GM10847 (cell line): Measurements from ENCODE around the gene KIF25.

ENCODE experiments used
- POLR2A ChIP-seq: IDR thresholded peaks from 2 replicates; pipeline ENCODE4 v1.6.1; 2011; ENCODE audit not compliant: insufficient read length; ENCODE audit errors: extremely low read depth

KIF25 gene

GRCh38 chr6:168004945-168005344 lies 7.5 kb downstream of the KIF25 start:
- no peak for TF ChIP-seq POLR2A

DNA sequence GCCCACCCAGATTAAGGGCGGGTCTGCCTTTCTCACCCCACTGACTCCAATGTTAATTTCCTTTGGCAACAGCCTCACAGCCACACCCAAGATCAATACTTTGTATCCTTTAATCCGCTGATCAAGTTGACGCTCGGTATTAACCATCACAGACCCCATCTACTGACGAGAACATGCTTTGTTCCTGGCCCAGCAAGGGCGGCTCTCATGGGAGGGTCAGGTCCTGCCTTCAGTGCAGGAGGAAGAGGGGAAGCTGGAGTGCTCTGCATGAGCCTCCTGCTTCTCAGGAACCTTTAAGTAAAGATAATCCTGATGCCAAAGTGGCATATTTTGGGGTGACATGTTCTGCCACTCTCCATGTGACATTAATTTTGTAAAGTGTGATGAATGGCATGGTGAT lies 8.3 kb downstream of the KIF25 start:
- TF ChIP-seq POLR2A: no peak

DNA sequence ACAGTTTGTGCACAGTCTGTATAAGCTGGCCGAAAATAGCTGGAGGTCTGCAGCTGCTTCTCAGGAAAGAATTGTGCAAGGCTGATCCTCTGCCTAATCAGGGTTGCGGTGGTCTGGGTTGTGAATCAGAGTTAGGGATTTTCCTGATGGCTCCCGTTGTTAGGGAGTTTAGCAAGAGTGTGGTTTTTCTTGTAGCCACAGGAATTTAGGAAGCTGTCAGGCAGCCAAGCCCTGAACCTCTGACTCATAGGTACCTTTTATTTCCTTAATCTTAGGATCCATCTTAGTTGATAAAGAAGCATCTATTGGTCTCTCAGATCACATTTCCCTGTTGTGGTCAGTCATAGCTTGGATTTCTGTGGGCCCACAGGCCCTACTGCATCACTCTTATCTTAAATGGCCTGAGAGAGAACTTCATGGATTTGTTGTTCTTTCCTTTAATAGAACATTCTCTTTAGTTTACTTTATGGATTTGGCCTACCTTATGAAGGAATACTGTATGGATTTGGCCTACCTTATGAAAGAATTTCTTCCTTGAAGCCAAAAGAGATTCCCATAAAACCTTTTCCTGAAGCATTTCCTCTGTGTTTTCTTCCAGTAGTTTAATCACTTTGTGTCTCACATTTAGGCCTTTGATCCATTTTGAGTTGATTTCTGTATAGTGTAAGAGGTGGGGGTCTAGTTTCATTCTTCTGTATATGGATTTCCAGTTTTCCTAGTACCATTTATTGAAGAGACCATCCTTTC lies 10.3 kb downstream of the KIF25 start:
- TF ChIP-seq POLR2A: no peak

- no peak for TF ChIP-seq POLR2A
Measured at GRCh38 chr6:168009331-168009730, 11.9 kb downstream of the KIF25 start.

DNA sequence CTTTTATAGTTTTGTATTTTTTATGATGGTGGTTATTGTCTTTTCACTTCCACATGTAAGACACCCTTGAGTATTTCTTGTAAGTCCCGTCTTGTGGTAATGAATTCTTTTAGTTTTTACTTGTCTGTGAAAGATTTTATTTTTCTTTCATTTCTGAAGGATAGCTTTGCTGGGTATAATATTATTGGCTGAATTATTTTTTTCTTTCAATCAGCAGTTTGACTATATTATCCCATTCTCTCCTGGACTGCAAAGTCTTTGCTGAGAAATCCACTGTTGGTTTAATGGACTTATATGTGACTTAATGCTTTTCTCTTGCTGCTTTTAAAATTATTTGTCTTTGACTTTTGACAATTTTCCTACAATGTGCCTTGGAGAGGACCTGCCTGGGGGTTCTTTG lies 13.8 kb downstream of the KIF25 start:
- no peak for TF ChIP-seq POLR2A

DNA sequence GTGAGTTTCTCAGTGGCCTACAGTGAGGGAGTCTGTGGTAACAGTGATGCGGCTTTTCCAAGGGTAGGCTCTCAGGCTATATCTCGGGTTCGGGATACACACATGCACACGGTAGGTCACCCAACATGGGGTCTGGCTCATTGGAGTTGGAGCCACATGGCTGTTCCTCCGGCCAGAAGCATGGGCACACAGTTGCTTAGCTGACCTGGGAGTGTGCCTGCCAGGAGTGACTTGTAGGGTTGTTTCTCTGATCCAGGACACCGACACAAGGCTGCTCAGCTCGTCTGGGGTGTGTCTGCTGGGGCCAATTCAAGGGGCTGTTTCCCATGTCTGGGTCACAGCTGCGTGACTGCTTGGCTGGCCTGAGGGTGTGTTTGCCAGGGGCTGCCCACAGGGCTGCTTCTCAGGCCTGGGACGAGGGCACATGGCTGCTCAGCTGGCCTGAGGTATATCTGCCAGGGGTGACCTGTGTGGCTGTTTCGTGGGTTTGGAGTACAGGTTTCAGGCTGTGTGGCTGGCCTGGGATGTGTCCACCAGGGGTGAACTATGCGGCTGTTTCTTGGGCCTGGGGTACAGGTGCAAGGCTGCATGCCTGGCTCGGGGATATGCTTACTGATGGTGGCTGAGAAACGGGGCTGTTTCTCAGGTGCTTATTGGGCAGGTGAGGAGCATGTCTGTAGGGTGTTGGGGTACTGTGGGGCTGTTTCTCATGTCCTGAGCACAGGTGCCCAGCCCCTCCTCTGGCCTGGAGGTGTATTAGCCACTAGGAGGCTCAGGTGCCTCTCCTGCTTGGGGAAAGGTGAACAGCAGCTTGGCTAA lies 15.2 kb downstream of the KIF25 start:
- no peak for TF ChIP-seq POLR2A

- no peak for TF ChIP-seq POLR2A
Measured at GRCh38 chr6:168013250-168013915, 15.9 kb downstream of the KIF25 start.

DNA sequence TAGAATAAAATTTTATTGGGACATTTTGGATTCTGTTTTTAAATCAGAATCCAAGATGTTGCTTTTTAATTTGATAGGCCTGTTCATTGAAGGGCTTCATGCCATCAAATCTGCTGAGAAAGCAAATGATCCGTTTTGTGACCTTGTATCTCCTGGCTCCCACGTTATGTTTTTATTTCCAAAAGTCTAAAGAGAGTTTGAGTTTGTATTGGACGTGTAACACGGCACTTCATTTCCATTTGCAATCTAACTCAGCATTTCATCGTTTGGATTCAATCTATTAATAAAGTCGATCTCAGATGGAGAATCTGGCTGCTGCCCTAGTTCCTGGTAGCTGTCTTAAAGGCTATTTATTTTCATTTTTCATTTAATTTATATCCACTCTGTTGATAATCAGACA lies 17.0 kb downstream of the KIF25 start:
- no peak for TF ChIP-seq POLR2A

GRCh38 chr6:168015009-168015408 lies 17.5 kb downstream of the KIF25 start:
- TF ChIP-seq POLR2A: no peak

- no peak for TF ChIP-seq POLR2A
Measured at GRCh38 chr6:168015482-168016175, 18.2 kb downstream of the KIF25 start.

DNA sequence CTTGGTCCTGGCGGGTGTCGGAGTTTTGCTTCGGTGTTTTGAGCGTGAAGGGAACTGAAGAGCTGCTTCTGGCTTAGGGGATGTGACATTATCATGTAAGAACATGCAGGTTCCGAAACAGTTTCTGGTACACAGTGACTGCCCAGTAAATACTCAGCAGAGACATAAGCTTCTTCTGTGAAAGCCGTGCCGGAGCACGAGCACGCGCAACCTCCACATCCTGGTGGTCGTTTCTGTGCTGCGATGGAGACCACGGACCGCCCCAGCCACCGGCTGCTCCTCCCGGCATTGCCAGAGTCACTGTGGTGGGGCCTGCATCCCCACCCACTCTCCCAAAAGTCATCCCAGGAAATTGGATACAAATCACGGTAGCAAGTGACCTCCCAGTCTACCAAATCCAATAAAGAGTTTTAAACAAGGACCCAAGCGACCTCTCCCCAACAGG lies 18.7 kb downstream of the KIF25 start:
- TF ChIP-seq POLR2A: no peak

GRCh38 chr6:168016721-168017525 lies 19.5 kb downstream of the KIF25 start:
- no peak for TF ChIP-seq POLR2A

DNA sequence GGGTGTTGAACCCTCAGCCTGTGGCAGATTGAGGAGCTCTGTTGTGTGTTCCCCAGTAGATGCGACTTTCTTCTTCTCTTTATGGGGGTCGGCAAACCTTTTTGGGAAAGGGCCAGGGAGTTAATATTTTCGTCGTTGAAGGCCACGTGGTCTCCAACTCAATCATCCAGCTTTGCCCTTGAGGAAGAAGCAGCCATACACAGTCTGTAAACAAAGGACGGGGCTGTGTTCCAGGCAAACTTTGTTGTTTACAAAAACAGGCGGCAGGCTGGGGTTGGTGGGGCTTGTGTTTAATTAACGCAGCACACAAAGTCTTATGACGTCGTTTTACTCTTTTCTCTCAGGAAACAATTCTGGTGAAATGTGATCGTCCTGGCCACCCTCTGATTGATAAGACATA lies 20.2 kb downstream of the KIF25 start:
- TF ChIP-seq POLR2A: no peak

DNA sequence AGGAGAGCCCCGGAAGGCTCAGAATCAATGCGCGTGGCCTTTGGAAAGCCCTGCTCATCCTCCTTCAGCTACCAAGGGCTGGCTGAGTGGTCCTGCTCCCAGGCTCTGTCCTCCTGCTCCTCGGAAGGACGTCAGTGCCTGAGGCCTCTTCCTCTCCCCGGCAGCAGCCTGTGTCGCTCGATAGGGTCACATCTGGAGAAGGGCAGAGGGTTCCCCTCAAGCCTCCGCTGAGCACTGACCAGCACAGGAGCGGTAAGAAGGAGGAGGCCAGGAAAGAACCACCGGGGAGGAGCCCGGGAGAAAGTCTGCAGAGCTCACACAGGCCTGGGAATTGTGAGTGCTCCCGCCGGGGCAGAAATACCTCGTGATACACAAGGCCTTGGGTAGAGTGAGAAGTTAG lies 21.2 kb downstream of the KIF25 start:
- no peak for TF ChIP-seq POLR2A

GRCh38 chr6:168020242-168020641 lies 22.8 kb downstream of the KIF25 start:
- TF ChIP-seq POLR2A: no peak

- no peak for TF ChIP-seq POLR2A
Measured at GRCh38 chr6:168021581-168021980, 24.1 kb downstream of the KIF25 start.
